Astrocyte (in vitro differentiated cells and primary cell): ENCODE measurements around the gene APBA2. TPM values are rescaled to one million over a fixed set of nuclear protein-coding genes. Genes with fewer than 3 reads are reported as not detected.

Experiments
- DNase-seq: peaks from one replicate; pipeline ENCODE4 v3.0.0-alpha.2; 2010; ENCODE audit warnings: low read depth
- FAIRE-seq: peaks from 2 replicates; lab custom pipeline; 2011; peaks lifted over from hg19 to GRCh38; lab: Jason Lieb, UNC
- H2AFZ ChIP-seq: 2 replicates; pipeline ENCODE4 v1.6.0; 2012; ENCODE audit warnings: low read depth, low read length, inconsistent platforms
- H3K27ac ChIP-seq: 2 replicates; pipeline ENCODE4 v1.5.1; 2011; ENCODE audit warnings: low read depth, low read length, inconsistent platforms
- H3K27me3 ChIP-seq: 2 replicates; pipeline ENCODE4 v1.6.0; 2011; ENCODE audit warnings: low read length, inconsistent platforms; ENCODE audit not compliant: insufficient read depth
- H3K36me3 ChIP-seq: 2 replicates; pipeline ENCODE4 v1.5.1; 2011; ENCODE audit warnings: low read length, inconsistent platforms; ENCODE audit not compliant: insufficient read depth
- H3K4me1 ChIP-seq: 2 replicates; pipeline ENCODE4 v1.5.1; 2011; ENCODE audit warnings: low read length, inconsistent platforms; ENCODE audit not compliant: insufficient read depth
- H3K4me2 ChIP-seq: 2 replicates; pipeline ENCODE4 v1.6.0; 2012; ENCODE audit warnings: low read length, inconsistent platforms
- H3K4me3 ChIP-seq: 2 replicates; pipeline ENCODE4 v1.5.1; 2011; ENCODE audit warnings: low read depth, mild to moderate bottlenecking, low read length, inconsistent platforms; ENCODE audit not compliant: insufficient read depth
- H3K79me2 ChIP-seq: 2 replicates; pipeline ENCODE4 v1.6.0; 2012; ENCODE audit warnings: mild to moderate bottlenecking, low read length, inconsistent platforms; ENCODE audit not compliant: insufficient read depth
- H3K9ac ChIP-seq: 2 replicates; pipeline ENCODE4 v1.6.0; 2012; ENCODE audit warnings: mild to moderate bottlenecking, low read length, inconsistent platforms
- H3K9me3 ChIP-seq: 2 replicates; pipeline ENCODE4 v1.5.1; 2012; ENCODE audit warnings: low read depth, mild to moderate bottlenecking, low read length, inconsistent platforms; ENCODE audit not compliant: insufficient read depth
- H4K20me1 ChIP-seq: 2 replicates; pipeline ENCODE4 v1.6.0; 2012; ENCODE audit warnings: low read length, inconsistent platforms; ENCODE audit not compliant: insufficient read depth
- H3K27ac Mint-ChIP-seq: one replicate; pipeline ENCODE4 v1.8.0; 2021; ENCODE audit warnings: mild to moderate bottlenecking, mixed read lengths; ENCODE audit not compliant: unreplicated experiment
- H3K27me3 Mint-ChIP-seq: one replicate; pipeline ENCODE4 v1.8.0; 2021; ENCODE audit warnings: low read depth, mixed read lengths; ENCODE audit not compliant: unreplicated experiment
- H3K36me3 Mint-ChIP-seq: one replicate; pipeline ENCODE4 v1.8.0; 2021; ENCODE audit warnings: low read depth, mixed read lengths; ENCODE audit not compliant: unreplicated experiment
- H3K4me1 Mint-ChIP-seq: one replicate; pipeline ENCODE4 v1.8.0; 2021; ENCODE audit warnings: low read depth, mixed read lengths; ENCODE audit not compliant: unreplicated experiment
- H3K4me3 Mint-ChIP-seq: one replicate; pipeline ENCODE4 v1.8.0; 2021; ENCODE audit warnings: mild to moderate bottlenecking, moderate library complexity, mixed read lengths; ENCODE audit not compliant: unreplicated experiment
- H3K9me3 Mint-ChIP-seq: one replicate; pipeline ENCODE4 v1.8.0; 2021; ENCODE audit warnings: mild to moderate bottlenecking, mixed read lengths; ENCODE audit not compliant: unreplicated experiment
- CTCF ChIP-seq: IDR thresholded peaks from 2 replicates; pipeline ENCODE4 v1.5.1; 2011; ENCODE audit warnings: low read depth, mild to moderate bottlenecking, inconsistent platforms, low read length, moderate library complexity; ENCODE audit not compliant: insufficient read depth
- EZH2 ChIP-seq: IDR thresholded peaks from 2 replicates; pipeline ENCODE4 v1.6.1; 2012; ENCODE audit warnings: mild to moderate bottlenecking, low read length, inconsistent platforms; ENCODE audit not compliant: insufficient read depth
- total RNA-seq: library from RNA; stranded (reverse); gene quantifications from 2 replicates; pipeline ENCODE4 v1.2.1, GENCODE V29; 2021

Gene APBA2
- total RNA-seq, 1 donor from 2014 or later: 15.2 TPM

- FAIRE-seq: no peak
These were observed 198.1 kb downstream of the APBA2 start for GRCh38 chr15:29083858-29084257.

GRCh38 chr15:29086001-29086400, 200.2 kb downstream of the APBA2 start:
- H3K4me3 ChIP-seq: no peak overlapping the region
- no peaks in the 10 kb centered on the region for H3K9me3 ChIP-seq
- no peaks in the 10 kb centered on the region for H3K4me1 ChIP-seq
- H3K27ac ChIP-seq: no peak overlapping the region
- Mint-ChIP-seq H3K4me1 (peaks cover 2% of the 10 kb centered on the region), H3K27ac (no peak overlapping the region), H3K36me3 (no peaks in the 10 kb centered on the region), H3K4me3 (no peak overlapping the region), H3K27me3 (peaks cover 3% of the 10 kb centered on the region), H3K9me3 (peaks cover 5% of the 10 kb centered on the region)
- no peaks in the 10 kb centered on the region for H3K36me3 ChIP-seq
- no peak for FAIRE-seq
- H3K79me2 ChIP-seq: no peaks in the 10 kb centered on the region
- no peak overlapping the region for H3K4me2 ChIP-seq
- TF ChIP-seq CTCF (no peak), EZH2 (no peak)
- DNase-seq: no peak
- H4K20me1 ChIP-seq: no peaks in the 10 kb centered on the region
- no peak overlapping the region for H3K9ac ChIP-seq
- H3K27me3 ChIP-seq: no peaks in the 10 kb centered on the region
- no peak overlapping the region for H2AFZ ChIP-seq

More at GRCh38 chr15:29083858-29084257, 198.1 kb downstream of the APBA2 start:
- Histone ChIP-seq H2AFZ (no peak overlapping the region), H3K27me3 (no peaks in the 10 kb centered on the region), H3K27ac (no peak overlapping the region), H3K4me2 (no peak overlapping the region), H3K4me3 (no peak overlapping the region), H3K36me3 (no peaks in the 10 kb centered on the region), H3K9me3 (no peaks in the 10 kb centered on the region), H3K9ac (no peak overlapping the region), H3K4me1 (no peaks in the 10 kb centered on the region), H4K20me1 (no peaks in the 10 kb centered on the region), H3K79me2 (no peaks in the 10 kb centered on the region)
- Mint-ChIP-seq H3K27me3 (peaks cover 3% of the 10 kb centered on the region), H3K4me1 (peaks cover 2% of the 10 kb centered on the region), H3K4me3 (no peak overlapping the region), H3K36me3 (peaks cover under 1% of the 10 kb centered on the region), H3K9me3 (peaks cover 5% of the 10 kb centered on the region), H3K27ac (no peak overlapping the region)
- no peak for DNase-seq
- TF ChIP-seq CTCF: no peak
- no peak for TF ChIP-seq EZH2

GRCh38 chr15:29086891-29087290, 201.1 kb downstream of the APBA2 start:
- H3K4me1 ChIP-seq: no peaks in the 10 kb centered on the region
- H3K27me3 ChIP-seq: no peaks in the 10 kb centered on the region
- no peak overlapping the region for H2AFZ ChIP-seq
- no peak overlapping the region for H3K4me3 ChIP-seq
- H4K20me1 ChIP-seq: no peaks in the 10 kb centered on the region
- H3K27ac ChIP-seq: no peak overlapping the region
- H3K27me3 Mint-ChIP-seq: peaks cover 3% of the 10 kb centered on the region
- no peaks in the 10 kb centered on the region for H3K36me3 Mint-ChIP-seq
- TF ChIP-seq EZH2: no peak
- no peak for TF ChIP-seq CTCF
- no peaks in the 10 kb centered on the region for H3K4me1 Mint-ChIP-seq
- H3K27ac Mint-ChIP-seq: no peak overlapping the region
- H3K9me3 ChIP-seq: no peaks in the 10 kb centered on the region
- no peak for FAIRE-seq
- H3K36me3 ChIP-seq: no peaks in the 10 kb centered on the region
- no peak overlapping the region for H3K4me3 Mint-ChIP-seq
- H3K4me2 ChIP-seq: no peak overlapping the region
- H3K9me3 Mint-ChIP-seq: peaks cover 5% of the 10 kb centered on the region
- no peaks in the 10 kb centered on the region for H3K79me2 ChIP-seq
- DNase-seq: no peak
- no peak overlapping the region for H3K9ac ChIP-seq
